CD14-positive monocyte (primary cell): ENCODE data around the gene HOXA2. TPM values are rescaled to one million over a fixed set of nuclear protein-coding genes. Genes with fewer than 3 reads are reported as not detected.

Source experiments
- DNase-seq, 3 donors: peaks; one replicate each; pipeline ENCODE4 v3.0.0-alpha.2; 2011 to 2022
- H2AFZ ChIP-seq: 2 replicates; pipeline ENCODE4 v1.6.0; 2012; ENCODE audit warnings: mild to moderate bottlenecking, low read depth, low read length, inconsistent platforms; ENCODE audit not compliant: insufficient read depth, poor library complexity, severe bottlenecking
- H3K27ac ChIP-seq, 2 donors: 1 replicate in 1 of 2; 2 replicates in 1 of 2; pipeline ENCODE4 v1.5.1; 2012 to 2013; ENCODE audit warnings: low read length in 2 of 2, control low read depth in 1 of 2, inconsistent platforms in 1 of 2, low read depth in 1 of 2, mild to moderate bottlenecking in 1 of 2
- H3K27me3 ChIP-seq, 2 donors: one replicate each; pipeline versions ENCODE4 v1.6.0 to v1.6.1; 2011 to 2013; ENCODE audit warnings: low read length in 2 of 2; ENCODE audit not compliant: control insufficient read depth in 2 of 2, insufficient read depth in 2 of 2
- H3K36me3 ChIP-seq, 2 donors: replicated peaks in 1 of 2; 1 replicate in 1 of 2; 2 replicates in 1 of 2; pipeline versions ENCODE4 v1.5.1 to v1.6.1; 2012 to 2013; ENCODE audit warnings: low read length in 2 of 2, control low read depth in 1 of 2, inconsistent platforms in 1 of 2, mild to moderate bottlenecking in 1 of 2; ENCODE audit not compliant: insufficient read depth in 2 of 2, control insufficient read depth in 1 of 2
- H3K4me1 ChIP-seq, 2 donors: 1 replicate in 1 of 2; 2 replicates in 1 of 2; pipeline versions ENCODE4 v1.5.1 to v1.6.1; 2012 to 2013; ENCODE audit warnings: low read length in 2 of 2, control low read depth in 1 of 2, inconsistent platforms in 1 of 2, mild to moderate bottlenecking in 1 of 2, moderate library complexity in 1 of 2; ENCODE audit not compliant: insufficient read depth in 2 of 2, control insufficient read depth in 1 of 2
- H3K4me2 ChIP-seq: replicated peaks from 2 replicates; pipeline ENCODE3; 2012; ENCODE audit warnings: low read length, moderate library complexity, mild to moderate bottlenecking; ENCODE audit not compliant: poor library complexity, severe bottlenecking; ENCODE audit errors: extremely low read depth
- H3K4me3 ChIP-seq, 3 experiments: fragments of 200-600 bp in 1 of 3; sonication (generic) in 1 of 3; replicated peaks in 1 of 3; 1 replicate in 2 of 3; 2 replicates in 1 of 3; pipeline ENCODE4 v1.5.1; 2011 to 2013; ENCODE audit warnings: low read length in 3 of 3, mild to moderate bottlenecking in 3 of 3, control low read depth in 2 of 3, low read depth in 2 of 3, inconsistent platforms in 1 of 3, moderate library complexity in 1 of 3
- H3K79me2 ChIP-seq: 2 replicates; pipeline ENCODE4 v1.6.0; 2012; ENCODE audit warnings: mild to moderate bottlenecking, control low read depth, inconsistent platforms, low read length, moderate library complexity; ENCODE audit not compliant: insufficient read depth
- H3K9ac ChIP-seq: 2 replicates; pipeline ENCODE4 v1.6.0; 2017; ENCODE audit warnings: low read length, mild to moderate bottlenecking; ENCODE audit not compliant: insufficient read depth, poor library complexity, severe bottlenecking
- H3K9me3 ChIP-seq, 2 donors: replicated peaks in 1 of 2; 1 replicate in 1 of 2; 2 replicates in 1 of 2; pipeline versions ENCODE4 v1.5.1 to v1.6.1; 2012 to 2013; ENCODE audit warnings: low read length in 2 of 2, control low read depth in 1 of 2; ENCODE audit not compliant: control insufficient read depth in 1 of 2, insufficient read depth in 1 of 2
- H4K20me1 ChIP-seq: 2 replicates; pipeline ENCODE4 v1.6.0; 2012; ENCODE audit warnings: mild to moderate bottlenecking, low read length, control low read depth, moderate library complexity; ENCODE audit not compliant: insufficient read depth
- H3K27ac Mint-ChIP-seq, 7 donors: one replicate each; pipeline ENCODE4 v1.8.0; 2020; ENCODE audit warnings: mild to moderate bottlenecking in 7 of 7, mixed read lengths in 7 of 7, moderate library complexity in 6 of 7, inconsistent platforms in 2 of 7
- H3K27me3 Mint-ChIP-seq, 3 donors: one replicate each; pipeline ENCODE4 v1.8.0; 2021 to 2022; ENCODE audit warnings: low read depth in 3 of 3, mild to moderate bottlenecking in 3 of 3, mixed read lengths in 3 of 3, moderate library complexity in 3 of 3, inconsistent platforms in 1 of 3
- H3K36me3 Mint-ChIP-seq, 2 donors: one replicate each; pipeline ENCODE4 v1.8.0; 2020; ENCODE audit warnings: mixed read lengths in 2 of 2, inconsistent platforms in 1 of 2, mild to moderate bottlenecking in 1 of 2
- H3K4me1 Mint-ChIP-seq: one replicate; pipeline ENCODE4 v1.8.0; 2020; ENCODE audit warnings: mild to moderate bottlenecking, mixed read lengths
- H3K4me3 Mint-ChIP-seq, 2 donors: one replicate each; pipeline ENCODE4 v1.8.0; 2020; ENCODE audit warnings: mild to moderate bottlenecking in 2 of 2, mixed read lengths in 2 of 2, moderate library complexity in 1 of 2
- H3K9me3 Mint-ChIP-seq, 7 donors: one replicate each; pipeline ENCODE4 v1.8.0; 2020 to 2022; ENCODE audit warnings: mixed read lengths in 7 of 7, mild to moderate bottlenecking in 6 of 7, moderate library complexity in 6 of 7, inconsistent platforms in 2 of 7
- CTCF ChIP-seq: fragments of 200-600 bp; IDR thresholded peaks from one replicate; pipeline ENCODE4 v1.8.0; 2022; ENCODE audit warnings: antibody characterized with exemption, mild to moderate bottlenecking
- WGBS: methylation state at CpG from one replicate; pipeline ENCODE4 v1.1.5; 2013; ENCODE audit warnings: missing lambda C conversion rate; ENCODE audit not compliant: insufficient coverage; 5-methylcytosine and 5-hydroxymethylcytosine counted together
- intact Hi-C, 2 donors: fragments of 100-400 bp; cut with micrococcal nuclease; formaldehyde crosslinking; loops; one replicate each; pipeline versions ENCODE4 v1.15.0 to v1.15.1; 2023
- polyA plus RNA-seq, 3 donors: library from polyadenylated mRNA; depleted of rRNA in 1 of 3; unstranded in 2 of 3; stranded (reverse) in 1 of 3; fragments of 300-500 nt in 2 of 3; fragments of >200 nt in 1 of 3; fragmentation: Illumina TruSeq in 2 of 3; gene quantifications; 1 replicate in 2 of 3; 2 replicates in 1 of 3; pipeline ENCODE4 v1.2.3, GENCODE V29; 2012 to 2021

The HOXA2 gene
- polyA plus RNA-seq, 3 donors: not detected

- Histone ChIP-seq H3K9me3 (no peaks in the 10 kb centered on the region), H2AFZ (no peak overlapping the region), H3K36me3 (no peaks in the 10 kb centered on the region), H4K20me1 (no peaks in the 10 kb centered on the region), H3K4me1 (no peaks in the 10 kb centered on the region), H3K9ac (no peak overlapping the region), H3K4me3 (no peak overlapping the region), H3K4me2 (no peak overlapping the region), H3K27me3 (no peaks in the 10 kb centered on the region), H3K79me2 (no peaks in the 10 kb centered on the region), H3K27ac (no peak overlapping the region)
- Mint-ChIP-seq H3K27me3 (peaks cover 2 to 3% (median 3%) of the 10 kb centered on the region in 3 donors), H3K9me3 (peaks cover 0 to 4% (median 1%) of the 10 kb centered on the region in 7 donors), H3K4me3 (no peak overlapping the region), H3K36me3 (no peaks in the 10 kb centered on the region), H3K27ac (no peak overlapping the region), H3K4me1 (peaks cover 2% of the 10 kb centered on the region)
- 98% methylated on average over 4 of the region's 6 CpGs for WGBS
- no peak for TF ChIP-seq CTCF
- intact Hi-C loops: no loop called here
- no peak for DNase-seq
Measured at GRCh38 chr7:27114881-27115220, 12.4 kb upstream of the HOXA2 start.

GRCh38 chr7:27113991-27114769 is 11.7 kb upstream of the HOXA2 start:
- no peak for TF ChIP-seq CTCF
- Histone ChIP-seq H3K79me2 (no peaks in the 10 kb centered on the region), H3K36me3 (no peaks in the 10 kb centered on the region), H3K9me3 (no peaks in the 10 kb centered on the region), H3K4me1 (no peaks in the 10 kb centered on the region), H4K20me1 (no peaks in the 10 kb centered on the region), H2AFZ (no peak overlapping the region), H3K27ac (no peak overlapping the region), H3K4me3 (no peak overlapping the region), H3K4me2 (no peak overlapping the region), H3K9ac (no peak overlapping the region), H3K27me3 (no peaks in the 10 kb centered on the region)
- Mint-ChIP-seq H3K27me3 (peaks cover under 1 to 3% (median 2%) of the 10 kb centered on the region in 3 donors), H3K4me3 (no peak overlapping the region), H3K36me3 (no peaks in the 10 kb centered on the region), H3K27ac (peak overlapping the region in 1 of 7 donors; percentile 37), H3K4me1 (peaks cover 2% of the 10 kb centered on the region), H3K9me3 (peaks cover 0 to 4% (median 1%) of the 10 kb centered on the region in 7 donors)
- no CpG with 5 or more reads among the region's 26 CpGs for WGBS
- no peak for DNase-seq
- intact Hi-C loops: no loop called here
